Measurements from ENCODE around the gene EMILIN1. TPM values are rescaled to one million over a fixed set of nuclear protein-coding genes. Genes with fewer than 3 reads are reported as not detected.

EMILIN1 gene
- polyA plus RNA-seq, 1 of the 3 experiments (the other 2 are of a cell fraction) = 286 TPM

GRCh38 chr2:27080140-27080469 lies 1.7 kb downstream of the EMILIN1 start (continued):
- TF ChIP-seq ZBTB33 (IDR thresholded peaks at IDR 0.05; ENCODE audit: borderline replicate concordance, low read depth) = no peak
- TF ChIP-seq JUND (IDR thresholded peaks at IDR 0.05) = no peak
- no peak for TF ChIP-seq REST (IDR thresholded peaks at IDR 0.05; ENCODE audit: low read depth, low read length)
- TF ChIP-seq GABPA (IDR thresholded peaks at IDR 0.05; ENCODE audit: low read depth) = no peak
- TF ChIP-seq RCOR1 (IDR thresholded peaks at IDR 0.05; ENCODE audit: low read length) = no peak

GRCh38 chr2:27080603-27080936 lies 2.2 kb downstream of the EMILIN1 start:
- Histone ChIP-seq H3K4me3 (ENCODE audit: low read depth in 2 of 2, low read length in 1 of 2) (peak overlapping the region; percentile 79 to 93), H3K4me2 (peak overlapping the region; percentile 100), H3K79me2 (ENCODE audit: insufficient read depth) (peaks cover 32% of the 10 kb centered on the region), H4K20me1 (ENCODE audit: insufficient read depth) (peaks cover 16% of the 10 kb centered on the region; the same call in 1 of the 2 replicates), H2AFZ (ENCODE audit: low read depth) (no peak overlapping the region), H3K9me3 (no peaks in the 10 kb centered on the region), H3K4me1 (ENCODE audit: control insufficient read depth in 1 of 2, insufficient read depth in 2 of 2, low read depth in 1 of 2, low read length in 1 of 2) (peaks cover 22 to 64% of the 10 kb centered on the region in 2 experiments), H3K27me3 (ENCODE audit: insufficient read depth) (no peaks in the 10 kb centered on the region), H3K9ac (no peak overlapping the region), H3K9me2 (no peaks in the 10 kb centered on the region), H3K36me3 (replicated peaks in 1 of 2; ENCODE audit: control insufficient read depth in 1 of 2, insufficient read depth in 2 of 2, low read length in 1 of 2) (peaks cover 16 to 38% of the 10 kb centered on the region in 2 experiments), H3K27ac (ENCODE audit: low read depth in 2 of 2, low read length in 1 of 2) (peak overlapping the region; percentile 79 to 99), H3F3A (replicated peaks; ENCODE audit: insufficient read depth) (peaks cover 17% of the 10 kb centered on the region)
- ChIA-PET CTCF (interaction anchor here (0.9 to 14.6 kb wide), 14 partner anchors 10 to 232 kb away, joined by 3 to 227 read pairs (median 6); partner anchors contain the start of genes AGBL5, MAPRE3 and OST4), POLR2A (interaction anchor here (0.5 to 6.7 kb wide), 4 partner anchors 8 to 30 kb away, joined by 3 to 63 read pairs (median 30); partner anchors contain the start of genes AGBL5 and OST4)
- no peak for DNase-seq
- TF ChIP-seq GATA2 (CRISPR knock-in tag; IDR thresholded peaks at IDR 0.05) (no peak), YY1 (IDR thresholded peaks at IDR 0.05; ENCODE audit: low read depth) (no peak), FOXM1 (IDR thresholded peaks at IDR 0.05; ENCODE audit: low read depth) (no peak), ZBTB33 (IDR thresholded peaks at IDR 0.05; ENCODE audit: borderline replicate concordance, low read depth) (no peak), SMC3 (IDR thresholded peaks at IDR 0.05; ENCODE audit: low read depth, low read length) (no peak)
- WGBS (ENCODE audit: low lambda C conversion rate) = 92% methylated on average over 14 of the region's 14 CpGs

Measured in SK-N-SH (cell line).